Loucy (cell line): Measurements from ENCODE around the gene SLC2A1.

Experiments
- EZH2phosphoT487 ChIP-seq: fragments of 200-600 bp; IDR thresholded peaks from 2 replicates; pipeline ENCODE4 v1.6.1; 2018; ENCODE audit warnings: antibody characterized with exemption, mild to moderate bottlenecking, moderate library complexity, borderline replicate concordance
- TF ChIP-seq, protein P1 (sequence below): fragments of 200-600 bp; sonication (generic); conservative IDR thresholded peaks from 2 replicates; pipeline ENCODE4 v1.5.1; 2014; ENCODE audit warnings: mild to moderate bottlenecking, antibody characterized with exemption, low read length

DNA sequence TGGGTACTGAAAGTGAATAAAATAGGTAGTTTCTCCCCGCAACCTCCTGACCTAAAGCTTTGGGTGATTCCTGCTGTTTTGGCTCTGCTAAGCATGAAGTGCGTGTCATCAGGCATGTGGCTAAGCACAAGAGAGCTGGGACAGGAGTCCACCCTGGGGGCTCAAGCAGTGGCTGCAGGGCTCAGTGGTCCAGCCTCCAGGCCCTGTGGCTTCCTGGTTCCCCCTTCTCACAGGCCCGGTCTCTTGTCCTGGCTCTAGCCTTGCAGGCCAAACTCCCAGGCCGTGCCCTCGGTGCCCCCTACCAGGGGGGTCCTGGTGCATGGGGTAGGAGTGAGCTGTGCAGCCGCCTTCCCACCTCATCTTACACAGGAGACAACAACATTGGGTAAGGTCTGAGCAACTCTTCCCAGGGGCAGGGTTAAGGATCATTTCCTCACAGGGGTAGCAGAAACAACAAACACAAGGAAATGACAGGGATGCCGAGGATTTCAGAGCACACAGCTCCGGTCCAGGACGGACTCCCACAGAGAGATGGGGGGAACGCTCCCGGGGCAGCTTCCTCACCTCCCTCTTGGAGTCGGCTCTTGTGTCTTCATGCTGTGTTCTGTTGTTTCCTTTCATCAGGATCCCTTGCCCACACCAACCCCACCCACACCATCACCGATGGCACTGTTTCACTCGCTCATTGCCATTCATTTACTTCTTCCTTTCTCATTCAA, 19.8 kb upstream of the SLC2A1 start:
- TF ChIP-seq, protein P1, sequence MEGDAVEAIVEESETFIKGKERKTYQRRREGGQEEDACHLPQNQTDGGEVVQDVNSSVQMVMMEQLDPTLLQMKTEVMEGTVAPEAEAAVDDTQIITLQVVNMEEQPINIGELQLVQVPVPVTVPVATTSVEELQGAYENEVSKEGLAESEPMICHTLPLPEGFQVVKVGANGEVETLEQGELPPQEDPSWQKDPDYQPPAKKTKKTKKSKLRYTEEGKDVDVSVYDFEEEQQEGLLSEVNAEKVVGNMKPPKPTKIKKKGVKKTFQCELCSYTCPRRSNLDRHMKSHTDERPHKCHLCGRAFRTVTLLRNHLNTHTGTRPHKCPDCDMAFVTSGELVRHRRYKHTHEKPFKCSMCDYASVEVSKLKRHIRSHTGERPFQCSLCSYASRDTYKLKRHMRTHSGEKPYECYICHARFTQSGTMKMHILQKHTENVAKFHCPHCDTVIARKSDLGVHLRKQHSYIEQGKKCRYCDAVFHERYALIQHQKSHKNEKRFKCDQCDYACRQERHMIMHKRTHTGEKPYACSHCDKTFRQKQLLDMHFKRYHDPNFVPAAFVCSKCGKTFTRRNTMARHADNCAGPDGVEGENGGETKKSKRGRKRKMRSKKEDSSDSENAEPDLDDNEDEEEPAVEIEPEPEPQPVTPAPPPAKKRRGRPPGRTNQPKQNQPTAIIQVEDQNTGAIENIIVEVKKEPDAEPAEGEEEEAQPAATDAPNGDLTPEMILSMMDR: no peak
- no peak for TF ChIP-seq EZH2phosphoT487
